IMR-90 (cell line): ENCODE results near the gene REXO1. TPM values are rescaled to one million over a fixed set of nuclear protein-coding genes. Genes with fewer than 3 reads are reported as not detected.

Experiments used
- ATAC-seq: fragments of 200-7000 bp; cut with Tn5 transposase; 2 replicates; pipeline ENCODE4 v1.9.1; 2020; ENCODE audit warnings: low read depth, mild to moderate bottlenecking, moderate library complexity
- BruUV-seq: library from RNA; stranded (reverse); fragments of 400-500 nt; replicated peaks from 2 replicates; lab custom pipeline; 2021; lab: Mats Ljungman, UMichigan
- CTCF ChIA-PET: fragments of 300-600 bp; formaldehyde crosslinking; extraction: SDS; loops from one replicate; lab custom pipeline; 2021; ENCODE audit warnings: antibody characterized with exemption; lab: Yijun Ruan, JAX
- POLR2A ChIA-PET: fragments of 300-600 bp; sonication (Branson Sonifier 250); formaldehyde crosslinking; loops from one replicate; lab custom pipeline; 2022; ENCODE audit warnings: antibody characterized with exemption; ENCODE audit not compliant: unreplicated experiment; lab: Charles Lee
- DNase-seq: peaks from one replicate; pipeline ENCODE4 v3.0.0; 2013
- H2AFZ ChIP-seq: replicated peaks from 2 replicates; pipeline ENCODE3; 2013; ENCODE audit warnings: low read length, mild to moderate bottlenecking; ENCODE audit not compliant: poor library complexity
- H2AK5ac ChIP-seq: 2 replicates; pipeline ENCODE4 v1.6.1; 2013; ENCODE audit warnings: low read depth, low read length, inconsistent platforms
- H2AK9ac ChIP-seq: replicated peaks from 2 replicates; pipeline ENCODE3; 2013; ENCODE audit warnings: mild to moderate bottlenecking, low read depth, low read length, moderate library complexity; ENCODE audit not compliant: poor library complexity
- H2BK120ac ChIP-seq: 2 replicates; pipeline ENCODE4 v1.6.1; 2013; ENCODE audit warnings: low read depth, low read length, inconsistent platforms
- H2BK15ac ChIP-seq: 3 replicates; pipeline ENCODE4 v1.6.1; 2013; ENCODE audit warnings: low read depth, low read length, inconsistent platforms
- H2BK20ac ChIP-seq: 2 replicates; pipeline ENCODE4 v1.6.1; 2013; ENCODE audit warnings: low read depth, mild to moderate bottlenecking, inconsistent platforms, low read length, moderate library complexity
- H2BK5ac ChIP-seq: 2 replicates; pipeline ENCODE4 v1.6.1; 2013; ENCODE audit warnings: mild to moderate bottlenecking, low read depth, low read length, inconsistent platforms; ENCODE audit not compliant: poor library complexity, severe bottlenecking
- H3K14ac ChIP-seq: replicated peaks from 2 replicates; pipeline ENCODE4 v1.6.1; 2013; ENCODE audit warnings: low read depth, low read length, inconsistent platforms
- H3K18ac ChIP-seq: 2 replicates; pipeline ENCODE4 v1.6.1; 2013; ENCODE audit warnings: low read depth, low read length, control low read depth
- H3K23ac ChIP-seq: 2 replicates; pipeline ENCODE4 v1.6.1; 2013; ENCODE audit warnings: low read depth, low read length, inconsistent platforms
- H3K27ac ChIP-seq: 2 replicates; pipeline ENCODE4 v1.5.1; 2013; ENCODE audit warnings: mild to moderate bottlenecking, control low read depth, low read length; ENCODE audit not compliant: insufficient read depth
- H3K27me3 ChIP-seq: 2 replicates; pipeline ENCODE4 v1.6.1; 2013; ENCODE audit warnings: low read length; ENCODE audit not compliant: control insufficient read depth, insufficient read depth
- H3K36me3 ChIP-seq: 2 replicates; pipeline ENCODE4 v1.6.1; 2013; ENCODE audit warnings: low read length, mixed read lengths; ENCODE audit not compliant: control insufficient read depth, insufficient read depth
- H3K4ac ChIP-seq: 2 replicates; pipeline ENCODE4 v1.6.1; 2013; ENCODE audit warnings: low read depth, low read length, inconsistent platforms
- H3K4me1 ChIP-seq: 2 replicates; pipeline ENCODE4 v1.6.1; 2013; ENCODE audit warnings: low read length, mixed read lengths; ENCODE audit not compliant: control insufficient read depth, insufficient read depth
- H3K4me2 ChIP-seq: 2 replicates; pipeline ENCODE4 v1.6.1; 2013; ENCODE audit warnings: low read depth, mild to moderate bottlenecking, control low read depth, low read length, moderate library complexity
- H3K4me3 ChIP-seq: 2 replicates; pipeline ENCODE4 v1.5.1; 2013; ENCODE audit warnings: low read depth, mild to moderate bottlenecking, control low read depth, low read length, moderate library complexity; ENCODE audit not compliant: insufficient read depth
- H3K56ac ChIP-seq: 2 replicates; pipeline ENCODE4 v1.6.1; 2013; ENCODE audit warnings: low read length, inconsistent platforms; ENCODE audit not compliant: insufficient read depth; ENCODE audit errors: extremely low read depth
- H3K79me1 ChIP-seq, 2 experiments: 2 replicates each; pipeline ENCODE4 v1.6.1; 2013; ENCODE audit warnings: low read length in 2 of 2, inconsistent platforms in 1 of 2, low read depth in 1 of 2
- H3K9ac ChIP-seq: 2 replicates; pipeline ENCODE4 v1.6.1; 2013; ENCODE audit warnings: low read depth, low read length, control low read depth
- H3K9me1 ChIP-seq: 2 replicates; pipeline ENCODE4 v1.6.1; 2013; ENCODE audit warnings: low read length, inconsistent platforms; ENCODE audit not compliant: insufficient read depth
- H3K9me3 ChIP-seq: 2 replicates; pipeline ENCODE4 v1.6.1; 2013; ENCODE audit warnings: low read length; ENCODE audit not compliant: control insufficient read depth, insufficient read depth
- H4K20me1 ChIP-seq: 2 replicates; pipeline ENCODE4 v1.6.1; 2013; ENCODE audit warnings: low read length, inconsistent platforms; ENCODE audit not compliant: insufficient read depth
- H4K5ac ChIP-seq: 2 replicates; pipeline ENCODE4 v1.6.1; 2013; ENCODE audit warnings: mild to moderate bottlenecking, low read depth, low read length, control low read depth
- H4K8ac ChIP-seq, 2 experiments: 2 replicates each; pipeline ENCODE4 v1.6.1; 2013; ENCODE audit warnings: low read depth in 2 of 2, low read length in 2 of 2, control low read depth in 1 of 2, inconsistent platforms in 1 of 2
- H4K91ac ChIP-seq: 2 replicates; pipeline ENCODE4 v1.6.1; 2013; ENCODE audit warnings: low read depth, low read length, inconsistent platforms; ENCODE audit not compliant: insufficient read depth
- BHLHE40 ChIP-seq: fragments of 150-350 bp; IDR thresholded peaks from 2 replicates; pipeline ENCODE4 v1.6.1; 2016; ENCODE audit warnings: mild to moderate bottlenecking, low read depth, low read length
- FOS ChIP-seq: fragments of 150-350 bp; IDR thresholded peaks from 2 replicates; pipeline ENCODE4 v1.6.1; 2016; ENCODE audit warnings: low read depth, low read length
- MAFK ChIP-seq: IDR thresholded peaks from 2 replicates; pipeline ENCODE4 v1.6.1; 2012; ENCODE audit warnings: low read depth, low read length, improper control_type of control experiment
- MAZ ChIP-seq: IDR thresholded peaks from 2 replicates; pipeline ENCODE4 v1.6.1; 2012; ENCODE audit warnings: low read depth, mild to moderate bottlenecking, low read length, improper control_type of control experiment, moderate library complexity, borderline replicate concordance
- MXI1 ChIP-seq: IDR thresholded peaks from 2 replicates; pipeline ENCODE4 v1.6.1; 2012; ENCODE audit warnings: low read depth, mild to moderate bottlenecking, low read length, moderate library complexity, borderline replicate concordance
- RAD21 ChIP-seq: IDR thresholded peaks from 2 replicates; pipeline ENCODE4 v1.6.1; 2012; ENCODE audit warnings: low read length, improper control_type of control experiment
- RFX5 ChIP-seq: IDR thresholded peaks from 2 replicates; pipeline ENCODE4 v1.8.0; 2012; ENCODE audit warnings: low read depth, mild to moderate bottlenecking, low read length, moderate library complexity
- WGBS, 2 experiments: methylation state at CpG; one replicate each; pipeline versions ENCODE4 v1.1.5 to v1.1.7; 2013; ENCODE audit warnings: missing lambda C conversion rate in 2 of 2; ENCODE audit not compliant: insufficient read length in 1 of 2; ENCODE audit errors: extremely low coverage in 2 of 2; 5-methylcytosine and 5-hydroxymethylcytosine counted together
- dilution Hi-C: fragments of 300-500 bp; cut with HindIII; formaldehyde crosslinking; loops from one replicate; pipeline ENCODE4 v1.14.3; 2018; ENCODE audit warnings: low sequenced_read_pairs; ENCODE audit not compliant: unreplicated experiment
- in situ Hi-C: fragments of 300-500 bp; cut with MboI; formaldehyde crosslinking; loops from 3 replicates; pipeline ENCODE4 v1.14.3; 2019; ENCODE audit warnings: low sequenced_read_pairs, inconsistent platforms, mixed read lengths
- intact Hi-C: fragments of 100-400 bp; cut with micrococcal nuclease; formaldehyde crosslinking; loops from 2 replicates; pipeline ENCODE4 v1.10.0; 2022
- polyA plus RNA-seq, 3 experiments: library from polyadenylated mRNA; depleted of rRNA; stranded (reverse); fragments of >200 nt; gene quantifications; 2 replicates each; pipeline ENCODE4 v1.2.3, GENCODE V29; 2012; ENCODE audit warnings: low replicate concordance in 1 of 3
- total RNA-seq: library from RNA; depleted of rRNA; stranded (reverse); fragments of >200 nt; gene quantifications from 2 replicates; pipeline ENCODE4 v1.2.3, GENCODE V29; 2012
- TF ChIP-seq, protein P1 (sequence below): fragments of 150-350 bp; IDR thresholded peaks from 2 replicates; pipeline ENCODE4 v1.6.1; 2016; ENCODE audit warnings: low read depth, mild to moderate bottlenecking, low read length, moderate library complexity, borderline replicate concordance
- TF ChIP-seq, protein P2 (sequence below): conservative IDR thresholded peaks from 2 replicates; pipeline ENCODE4 v1.5.1; 2012; ENCODE audit warnings: mild to moderate bottlenecking, low read depth, low read length, improper control_type of control experiment
- TF ChIP-seq, protein P3 (sequence below): fragments of 150-350 bp; IDR thresholded peaks from 2 replicates; pipeline ENCODE4 v1.6.1; 2017; ENCODE audit warnings: mild to moderate bottlenecking, antibody characterized with exemption, low read length, low read depth

The REXO1 gene
- total and polyA plus RNA-seq, 2 of the 4 experiments (the other 2 are of a cell fraction), result 1.4 to 63.7 TPM

- TF ChIP-seq RFX5, result no peak
These were observed 58.1 kb downstream of the REXO1 start (continued) for GRCh38 chr19:1790054-1790792.

GRCh38 chr19:1789261-1790041 lies 58.8 kb downstream of the REXO1 start:
- 18% methylated on average over 30 of the region's 59 CpGs; no CpG with 5 or more reads in 1 of the 2 experiments for WGBS, 2 experiments
- peaks cover 17% of the 10 kb centered on the region; the same call in 1 of the 2 replicates for H3K27me3 ChIP-seq
- H3K79me1 ChIP-seq, result no peaks in the 10 kb centered on the region
- H3K4ac ChIP-seq, result no peak overlapping the region
- H3K56ac ChIP-seq, result no peak overlapping the region
- ATAC-seq, result no peak
- no TSS peak for BruUV-seq
- H2BK20ac ChIP-seq, result no peak overlapping the region
- H3K18ac ChIP-seq, result no peak overlapping the region
- intact Hi-C loops (loop anchor here (10.0 kb wide), 1 partner anchor 185 kb away; the partner anchor contains the start of gene UQCR11), in situ Hi-C loops (loop anchor here (25.0 kb wide), 1 partner anchor 252 kb away; no protein-coding TSS in a partner anchor), dilution Hi-C loops (no loop called here)
- H3K27ac ChIP-seq, result no peak overlapping the region
- H2BK120ac ChIP-seq, result no peak overlapping the region
- ChIA-PET POLR2A (no interaction called here), CTCF (no interaction called here)
- no peaks in the 10 kb centered on the region for H4K20me1 ChIP-seq
- no peak overlapping the region for H3K23ac ChIP-seq
- peak overlapping the region; percentile 79 for H2AFZ ChIP-seq
- H4K91ac ChIP-seq, result no peak overlapping the region
- H2AK5ac ChIP-seq, result no peak overlapping the region
- no peak overlapping the region for H2BK5ac ChIP-seq
- H4K8ac ChIP-seq, result no peak overlapping the region
- no peak overlapping the region for H3K4me3 ChIP-seq
- no peak overlapping the region for H4K5ac ChIP-seq
- no peaks in the 10 kb centered on the region for H3K36me3 ChIP-seq
- no peak overlapping the region for H2BK15ac ChIP-seq
- DNase-seq, result no peak
- H3K4me2 ChIP-seq, result peak overlapping the region; percentile 22; the same call in 1 of the 2 replicates
- H3K9me1 ChIP-seq, result no peaks in the 10 kb centered on the region
- no peak overlapping the region for H3K9ac ChIP-seq
- no peak overlapping the region for H3K14ac ChIP-seq
- H2AK9ac ChIP-seq, result no peak overlapping the region
- H3K4me1 ChIP-seq, result no peaks in the 10 kb centered on the region
- peaks cover 3% of the 10 kb centered on the region; the same call in 1 of the 2 replicates for H3K9me3 ChIP-seq
- TF ChIP-seq MAZ (no peak), BHLHE40 (no peak), RFX5 (no peak), FOS (no peak), MAFK (no peak), RAD21 (no peak), MXI1 (no peak)
- TF ChIP-seq, protein P1, sequence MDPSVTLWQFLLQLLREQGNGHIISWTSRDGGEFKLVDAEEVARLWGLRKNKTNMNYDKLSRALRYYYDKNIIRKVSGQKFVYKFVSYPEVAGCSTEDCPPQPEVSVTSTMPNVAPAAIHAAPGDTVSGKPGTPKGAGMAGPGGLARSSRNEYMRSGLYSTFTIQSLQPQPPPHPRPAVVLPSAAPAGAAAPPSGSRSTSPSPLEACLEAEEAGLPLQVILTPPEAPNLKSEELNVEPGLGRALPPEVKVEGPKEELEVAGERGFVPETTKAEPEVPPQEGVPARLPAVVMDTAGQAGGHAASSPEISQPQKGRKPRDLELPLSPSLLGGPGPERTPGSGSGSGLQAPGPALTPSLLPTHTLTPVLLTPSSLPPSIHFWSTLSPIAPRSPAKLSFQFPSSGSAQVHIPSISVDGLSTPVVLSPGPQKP, result no peak
- TF ChIP-seq, protein P2, sequence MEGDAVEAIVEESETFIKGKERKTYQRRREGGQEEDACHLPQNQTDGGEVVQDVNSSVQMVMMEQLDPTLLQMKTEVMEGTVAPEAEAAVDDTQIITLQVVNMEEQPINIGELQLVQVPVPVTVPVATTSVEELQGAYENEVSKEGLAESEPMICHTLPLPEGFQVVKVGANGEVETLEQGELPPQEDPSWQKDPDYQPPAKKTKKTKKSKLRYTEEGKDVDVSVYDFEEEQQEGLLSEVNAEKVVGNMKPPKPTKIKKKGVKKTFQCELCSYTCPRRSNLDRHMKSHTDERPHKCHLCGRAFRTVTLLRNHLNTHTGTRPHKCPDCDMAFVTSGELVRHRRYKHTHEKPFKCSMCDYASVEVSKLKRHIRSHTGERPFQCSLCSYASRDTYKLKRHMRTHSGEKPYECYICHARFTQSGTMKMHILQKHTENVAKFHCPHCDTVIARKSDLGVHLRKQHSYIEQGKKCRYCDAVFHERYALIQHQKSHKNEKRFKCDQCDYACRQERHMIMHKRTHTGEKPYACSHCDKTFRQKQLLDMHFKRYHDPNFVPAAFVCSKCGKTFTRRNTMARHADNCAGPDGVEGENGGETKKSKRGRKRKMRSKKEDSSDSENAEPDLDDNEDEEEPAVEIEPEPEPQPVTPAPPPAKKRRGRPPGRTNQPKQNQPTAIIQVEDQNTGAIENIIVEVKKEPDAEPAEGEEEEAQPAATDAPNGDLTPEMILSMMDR, result no peak
- TF ChIP-seq, protein P3, sequence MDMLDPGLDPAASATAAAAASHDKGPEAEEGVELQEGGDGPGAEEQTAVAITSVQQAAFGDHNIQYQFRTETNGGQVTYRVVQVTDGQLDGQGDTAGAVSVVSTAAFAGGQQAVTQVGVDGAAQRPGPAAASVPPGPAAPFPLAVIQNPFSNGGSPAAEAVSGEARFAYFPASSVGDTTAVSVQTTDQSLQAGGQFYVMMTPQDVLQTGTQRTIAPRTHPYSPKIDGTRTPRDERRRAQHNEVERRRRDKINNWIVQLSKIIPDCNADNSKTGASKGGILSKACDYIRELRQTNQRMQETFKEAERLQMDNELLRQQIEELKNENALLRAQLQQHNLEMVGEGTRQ, result no peak
